Mesendoderm (in vitro differentiated cells): ENCODE data around the gene ZNF451.

Source experiments
- DNase-seq: peaks from one replicate; pipeline ENCODE4 v3.0.0; 2013
- H2AK5ac ChIP-seq: 2 replicates; pipeline ENCODE4 v1.6.1; 2013; ENCODE audit warnings: low read length, inconsistent platforms
- H2BK120ac ChIP-seq: 2 replicates; pipeline ENCODE4 v1.6.1; 2013; ENCODE audit warnings: low read depth, mild to moderate bottlenecking, low read length, moderate library complexity, mixed read lengths
- H2BK15ac ChIP-seq: replicated peaks from 2 replicates; pipeline ENCODE4 v1.6.1; 2013; ENCODE audit warnings: low read depth, mild to moderate bottlenecking, moderate library complexity
- H2BK5ac ChIP-seq: 2 replicates; pipeline ENCODE4 v1.6.1; 2013; ENCODE audit warnings: low read length, inconsistent platforms
- H3K18ac ChIP-seq: 2 replicates; pipeline ENCODE4 v1.6.1; 2013; ENCODE audit warnings: mild to moderate bottlenecking, low read length, mixed read lengths
- H3K23ac ChIP-seq: one replicate; pipeline ENCODE4 v1.6.1; 2013; ENCODE audit warnings: low read length
- H3K27ac ChIP-seq: 2 replicates; pipeline ENCODE4 v1.5.1; 2013; ENCODE audit warnings: low read depth, mild to moderate bottlenecking, inconsistent platforms, low read length, moderate library complexity
- H3K27me3 ChIP-seq: 2 replicates; pipeline ENCODE4 v1.6.1; 2013; ENCODE audit warnings: low read length, control low read depth, mild to moderate bottlenecking, inconsistent platforms; ENCODE audit not compliant: insufficient read depth, poor library complexity
- H3K36me3 ChIP-seq: 2 replicates; pipeline ENCODE4 v1.6.1; 2013; ENCODE audit warnings: low read length, inconsistent platforms; ENCODE audit not compliant: control insufficient read depth, insufficient read depth
- H3K4ac ChIP-seq: one replicate; pipeline ENCODE4 v1.6.1; 2013; ENCODE audit warnings: low read depth, mild to moderate bottlenecking, low read length, moderate library complexity
- H3K4me1 ChIP-seq: 2 replicates; pipeline ENCODE4 v1.6.1; 2013; ENCODE audit warnings: low read depth, low read length, inconsistent platforms; ENCODE audit not compliant: control insufficient read depth
- H3K4me2 ChIP-seq: 2 replicates; pipeline ENCODE4 v1.6.1; 2013; ENCODE audit warnings: low read length
- H3K4me3 ChIP-seq: 2 replicates; pipeline ENCODE4 v1.5.1; 2013; ENCODE audit warnings: mild to moderate bottlenecking, low read length
- H3K56ac ChIP-seq: one replicate; pipeline ENCODE4 v1.6.1; 2013; ENCODE audit warnings: low read length
- H3K79me1 ChIP-seq: 2 replicates; pipeline ENCODE4 v1.6.1; 2013; ENCODE audit warnings: low read length, inconsistent platforms
- H3K79me2 ChIP-seq: 2 replicates; pipeline ENCODE4 v1.6.1; 2013; ENCODE audit warnings: mild to moderate bottlenecking, low read length; ENCODE audit not compliant: control insufficient read depth, insufficient read depth
- H3K9ac ChIP-seq: 2 replicates; pipeline ENCODE4 v1.6.1; 2013; ENCODE audit warnings: low read length, inconsistent platforms
- H4K5ac ChIP-seq: one replicate; pipeline ENCODE4 v1.6.1; 2013; ENCODE audit warnings: low read length
- H4K8ac ChIP-seq: one replicate; pipeline ENCODE4 v1.6.1; 2013; ENCODE audit warnings: low read depth, mild to moderate bottlenecking, control low read depth, low read length, moderate library complexity
- WGBS: extraction: QIAGEN DNeasy Blood & Tissue Kit; methylation state at CpG from one replicate; pipeline ENCODE4 v1.1.7; 2013; ENCODE audit warnings: low lambda C conversion rate, missing lambda C conversion rate; ENCODE audit not compliant: insufficient coverage; ENCODE audit errors: extremely low coverage; 5-methylcytosine and 5-hydroxymethylcytosine counted together

Gene ZNF451

DNA sequence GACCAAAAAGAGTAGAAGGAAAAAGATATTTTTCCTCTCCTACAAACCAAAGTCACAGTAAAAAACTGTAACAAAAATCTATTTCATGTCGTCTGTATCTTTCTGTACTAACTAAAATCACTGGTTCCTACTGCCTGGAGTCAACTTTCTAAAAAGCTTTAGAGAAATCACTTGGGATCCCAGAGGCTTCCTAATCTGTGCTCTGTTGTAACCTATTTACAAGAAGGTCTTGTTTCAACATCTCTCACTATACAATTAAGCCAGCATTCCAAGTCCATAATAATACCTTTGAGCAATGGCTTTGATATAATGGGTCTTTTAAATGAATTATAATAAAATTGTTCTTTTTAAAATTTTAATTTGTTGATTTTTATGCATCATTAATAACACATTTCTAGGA lies 111.7 kb downstream of the ZNF451 start:
- no peak overlapping the region for H3K56ac ChIP-seq
- no peak overlapping the region for H3K9ac ChIP-seq
- H2BK5ac ChIP-seq: no peak overlapping the region
- peaks cover 2% of the 10 kb centered on the region for H3K4me1 ChIP-seq
- DNase-seq: no peak
- WGBS: no CpG with 5 or more reads among the region's 1 CpG
- H3K4me3 ChIP-seq: no peak overlapping the region
- no peak overlapping the region for H4K5ac ChIP-seq
- no peak overlapping the region for H3K4ac ChIP-seq
- no peak overlapping the region for H2AK5ac ChIP-seq
- H3K4me2 ChIP-seq: no peak overlapping the region
- no peak overlapping the region for H3K27ac ChIP-seq
- no peak overlapping the region for H2BK15ac ChIP-seq
- H3K79me2 ChIP-seq: peaks cover 2% of the 10 kb centered on the region
- no peaks in the 10 kb centered on the region for H3K27me3 ChIP-seq
- H3K18ac ChIP-seq: no peak overlapping the region
- no peaks in the 10 kb centered on the region for H3K36me3 ChIP-seq
- H3K23ac ChIP-seq: no peak overlapping the region
- H2BK120ac ChIP-seq: no peak overlapping the region
- peaks cover 12% of the 10 kb centered on the region for H3K79me1 ChIP-seq
- H4K8ac ChIP-seq: no peak overlapping the region

DNA sequence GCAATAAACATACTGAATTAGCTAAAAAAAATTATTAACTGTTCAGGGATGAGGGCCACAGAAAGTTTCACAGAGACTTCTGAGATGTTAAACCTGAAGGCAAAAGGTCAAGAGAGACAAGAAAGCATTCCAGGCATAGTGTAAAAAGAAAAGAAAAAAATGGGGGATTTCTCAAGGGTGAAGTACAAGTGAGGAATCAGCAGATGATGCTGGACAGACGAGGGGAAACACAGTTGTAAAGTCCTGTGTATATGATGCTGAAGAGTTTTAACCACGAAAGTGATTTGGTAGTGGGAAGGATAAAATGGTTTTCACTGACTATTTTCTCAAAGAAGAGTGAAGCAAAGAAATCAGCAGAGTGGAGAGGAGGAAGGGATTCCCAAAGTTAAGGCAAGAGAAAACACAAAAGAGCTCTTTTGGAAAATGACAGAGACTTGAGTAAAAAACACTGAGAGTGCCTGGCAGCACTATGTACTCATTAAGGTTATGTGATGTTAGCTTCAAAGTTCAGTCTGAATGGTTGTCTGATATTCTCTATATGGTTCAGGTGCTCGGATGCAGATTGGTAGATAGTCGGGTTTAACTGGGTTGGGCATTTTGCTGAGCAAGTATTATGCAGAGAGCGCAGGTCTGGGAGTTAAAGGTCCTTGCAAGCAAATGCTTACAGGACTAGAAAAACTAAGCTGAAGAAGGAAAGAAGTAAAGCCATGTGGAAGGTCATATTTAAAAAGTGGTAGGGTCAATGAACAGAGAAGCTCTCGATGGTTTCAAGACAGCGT lies 115.8 kb downstream of the ZNF451 start:
- no peak overlapping the region for H3K4ac ChIP-seq
- H3K79me1 ChIP-seq: peaks cover 9% of the 10 kb centered on the region
- no peaks in the 10 kb centered on the region for H3K4me1 ChIP-seq
- no peaks in the 10 kb centered on the region for H3K27me3 ChIP-seq
- no peak overlapping the region for H3K56ac ChIP-seq
- H3K18ac ChIP-seq: no peak overlapping the region
- no peak overlapping the region for H2AK5ac ChIP-seq
- no peaks in the 10 kb centered on the region for H3K36me3 ChIP-seq
- peak; percentile 10 for DNase-seq
- H3K4me3 ChIP-seq: no peak overlapping the region
- no peak overlapping the region for H2BK15ac ChIP-seq
- H3K79me2 ChIP-seq: peaks cover 2% of the 10 kb centered on the region
- no peak overlapping the region for H3K9ac ChIP-seq
- H3K23ac ChIP-seq: no peak overlapping the region
- no peak overlapping the region for H4K8ac ChIP-seq
- no peak overlapping the region for H3K27ac ChIP-seq
- no CpG with 5 or more reads among the region's 7 CpGs for WGBS
- no peak overlapping the region for H2BK5ac ChIP-seq
- no peak overlapping the region for H3K4me2 ChIP-seq
- H4K5ac ChIP-seq: no peak overlapping the region
- H2BK120ac ChIP-seq: no peak overlapping the region

DNA sequence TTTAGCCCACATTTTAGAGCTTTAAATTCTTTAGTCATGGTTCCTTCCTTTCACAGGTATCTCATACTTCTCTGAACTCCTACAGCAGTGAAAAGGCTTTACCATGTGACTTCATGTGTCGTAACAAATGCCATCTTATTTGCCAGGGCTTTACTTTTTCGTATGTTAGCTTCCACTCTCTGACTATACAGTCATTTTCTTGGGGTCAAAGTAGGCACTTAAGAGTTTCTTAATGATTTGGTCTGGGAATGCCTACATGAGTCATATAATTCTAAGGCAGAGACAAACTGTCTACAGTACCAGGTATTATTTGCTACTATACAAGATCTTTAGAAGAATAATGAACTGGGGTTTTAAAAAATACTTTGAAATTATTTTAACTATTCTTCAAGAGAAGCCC lies 117.2 kb downstream of the ZNF451 start:
- H2AK5ac ChIP-seq: no peak overlapping the region
- H3K4ac ChIP-seq: no peak overlapping the region
- H2BK15ac ChIP-seq: no peak overlapping the region
- no peak overlapping the region for H2BK5ac ChIP-seq
- H3K36me3 ChIP-seq: no peaks in the 10 kb centered on the region
- H4K8ac ChIP-seq: no peak overlapping the region
- H3K79me1 ChIP-seq: peaks cover 11% of the 10 kb centered on the region
- H3K27ac ChIP-seq: no peak overlapping the region
- H3K18ac ChIP-seq: no peak overlapping the region
- H3K23ac ChIP-seq: no peak overlapping the region
- no peaks in the 10 kb centered on the region for H3K4me1 ChIP-seq
- H2BK120ac ChIP-seq: no peak overlapping the region
- no peaks in the 10 kb centered on the region for H3K27me3 ChIP-seq
- peak; percentile 9 for DNase-seq
- no peak overlapping the region for H3K9ac ChIP-seq
- no peak overlapping the region for H3K56ac ChIP-seq
- H3K4me3 ChIP-seq: no peak overlapping the region
- peaks cover 5% of the 10 kb centered on the region for H3K79me2 ChIP-seq
- no peak overlapping the region for H4K5ac ChIP-seq
- no CpG with 5 or more reads among the region's 2 CpGs for WGBS
- no peak overlapping the region for H3K4me2 ChIP-seq

DNA sequence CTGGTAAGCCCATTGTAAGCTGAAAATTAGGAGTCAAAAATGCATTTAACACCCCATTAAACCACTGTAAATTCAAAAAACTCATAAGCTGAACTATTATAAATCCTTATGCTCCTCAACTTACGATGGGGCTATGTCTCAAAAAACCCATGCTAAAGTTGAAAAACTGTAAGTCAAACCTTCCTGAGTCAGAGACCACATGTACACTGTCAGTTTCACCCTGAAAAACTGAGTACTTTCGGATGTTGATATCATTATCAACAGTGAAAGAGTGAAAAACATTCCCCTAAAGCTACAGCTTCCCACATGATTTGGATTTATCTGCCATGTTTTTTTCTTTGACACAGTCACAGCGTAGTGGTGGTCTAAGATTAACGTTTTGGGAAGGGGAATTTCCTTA lies 117.9 kb downstream of the ZNF451 start:
- Histone ChIP-seq H3K4me3 (no peak overlapping the region), H3K9ac (no peak overlapping the region), H3K4me1 (no peaks in the 10 kb centered on the region), H4K5ac (no peak overlapping the region), H2BK15ac (no peak overlapping the region), H2BK5ac (no peak overlapping the region), H4K8ac (no peak overlapping the region), H3K36me3 (no peaks in the 10 kb centered on the region), H2BK120ac (no peak overlapping the region), H3K27me3 (no peaks in the 10 kb centered on the region), H3K79me1 (peaks cover 11% of the 10 kb centered on the region), H3K4ac (no peak overlapping the region), H3K79me2 (peaks cover 7% of the 10 kb centered on the region), H3K4me2 (no peak overlapping the region), H3K23ac (no peak overlapping the region), H3K18ac (no peak overlapping the region), H2AK5ac (no peak overlapping the region), H3K56ac (no peak overlapping the region), H3K27ac (no peak overlapping the region)
- no CpG with 5 or more reads among the region's 4 CpGs for WGBS
- no peak for DNase-seq

DNA sequence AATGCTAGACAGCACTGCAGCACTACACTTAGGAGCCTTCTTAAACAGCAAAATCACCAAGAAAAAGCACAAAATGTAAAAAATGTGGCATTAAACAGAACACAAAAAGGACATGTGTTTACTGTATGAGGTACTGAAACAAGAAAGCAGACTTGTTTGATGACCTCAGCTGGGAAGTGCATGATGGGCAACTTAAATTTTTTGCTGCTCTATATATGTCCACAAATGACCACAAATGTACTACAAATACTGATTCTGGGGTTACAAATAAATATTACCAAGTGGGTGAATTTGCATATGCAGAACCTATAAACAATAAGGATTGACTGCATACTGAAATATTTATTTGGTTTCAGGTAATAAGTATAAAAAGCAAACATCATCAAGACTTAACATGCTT lies 119.0 kb downstream of the ZNF451 start:
- Histone ChIP-seq H3K4ac (no peak overlapping the region), H2BK15ac (no peak overlapping the region), H3K18ac (no peak overlapping the region), H2AK5ac (no peak overlapping the region), H3K4me1 (no peaks in the 10 kb centered on the region), H3K79me1 (peaks cover 18% of the 10 kb centered on the region), H3K4me3 (no peak overlapping the region), H3K27me3 (no peaks in the 10 kb centered on the region), H3K9ac (no peak overlapping the region), H4K8ac (no peak overlapping the region), H2BK120ac (no peak overlapping the region), H4K5ac (no peak overlapping the region), H3K23ac (no peak overlapping the region), H3K4me2 (no peak overlapping the region), H3K79me2 (peaks cover 16% of the 10 kb centered on the region), H3K27ac (no peak overlapping the region), H2BK5ac (no peak overlapping the region), H3K36me3 (no peaks in the 10 kb centered on the region), H3K56ac (no peak overlapping the region)
- DNase-seq: no peak

DNA sequence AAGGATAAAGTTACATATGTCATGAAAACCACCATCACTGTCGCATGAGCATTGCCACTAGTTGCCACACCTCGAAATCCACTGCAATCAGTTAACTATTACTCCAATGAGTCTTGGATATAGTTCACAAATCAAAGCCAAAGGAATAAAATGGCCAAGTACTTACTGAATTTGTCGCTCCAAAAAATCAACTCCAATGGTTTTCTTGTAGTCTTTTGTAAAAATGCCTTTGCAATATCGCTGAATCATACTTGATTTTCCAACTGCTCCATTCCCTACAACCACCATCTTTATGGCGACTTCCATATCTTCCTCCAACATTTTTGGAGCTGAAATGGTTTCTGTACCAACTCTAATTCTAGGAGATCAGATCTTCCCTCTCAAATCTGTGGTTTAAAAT lies 120.1 kb downstream of the ZNF451 start:
- Histone ChIP-seq H2BK5ac (no peak overlapping the region), H2BK15ac (no peak overlapping the region), H3K4ac (no peak overlapping the region), H2AK5ac (no peak overlapping the region), H4K5ac (no peak overlapping the region), H3K79me1 (peaks cover 23% of the 10 kb centered on the region), H2BK120ac (no peak overlapping the region), H3K23ac (no peak overlapping the region), H3K79me2 (peaks cover 24% of the 10 kb centered on the region), H3K36me3 (no peaks in the 10 kb centered on the region), H3K27ac (no peak overlapping the region), H3K18ac (no peak overlapping the region), H3K4me3 (no peak overlapping the region), H3K4me1 (no peaks in the 10 kb centered on the region), H3K27me3 (no peaks in the 10 kb centered on the region), H3K4me2 (no peak overlapping the region), H4K8ac (no peak overlapping the region), H3K9ac (no peak overlapping the region), H3K56ac (no peak overlapping the region)
- no CpG with 5 or more reads among the region's 5 CpGs for WGBS
- DNase-seq: no peak
